ENCODE measurements around the gene PIEZO1. TPM values are rescaled to one million over a fixed set of nuclear protein-coding genes. Genes with fewer than 3 reads are reported as not detected.

The PIEZO1 gene
- total RNA-seq, 1 experiment from 2014 or later: 71.1 TPM

DNA sequence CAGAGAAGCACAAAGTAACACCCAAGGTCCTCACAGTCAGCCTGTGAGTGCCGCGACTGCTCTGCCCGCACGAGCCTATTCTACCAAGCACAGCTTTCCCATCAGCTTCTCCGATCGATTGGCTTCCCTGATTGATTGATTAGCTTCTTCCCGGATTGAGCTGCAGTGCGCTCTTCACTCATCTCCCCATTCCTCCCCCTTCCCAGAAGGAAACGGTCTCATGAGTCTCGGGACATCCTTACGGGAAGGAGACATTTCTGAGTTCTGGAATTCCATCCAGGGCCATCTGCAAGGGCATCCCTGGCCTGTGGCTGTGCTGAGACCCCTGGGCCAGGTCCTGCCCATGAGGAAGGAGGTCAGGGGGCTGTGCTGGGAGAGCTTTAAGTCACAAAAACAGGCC, 18.0 kb downstream of the PIEZO1 start:
- TF ChIP-seq CTCF (conservative IDR thresholded peaks at IDR 0.05): no peak
- DNase-seq: no peak
- H3K27me3 Mint-ChIP-seq (ENCODE audit: low read depth): no peaks in the 10 kb centered on the region
- Histone ChIP-seq H3K27me3 (ENCODE audit: insufficient read depth, low read length) (no peaks in the 10 kb centered on the region), H3K9ac (ENCODE audit: extremely low read depth, insufficient read length, low read length) (no peak overlapping the region), H3K4me2 (ENCODE audit: insufficient read depth, insufficient read length, low read length) (no peak overlapping the region), H3K27ac (ENCODE audit: insufficient read length, low read depth, low read length) (no peak overlapping the region), H3K23ac (ENCODE audit: insufficient read length, low read depth, low read length) (no peak overlapping the region), H3K9me3 (ENCODE audit: control insufficient read depth, low read depth, low read length) (no peaks in the 10 kb centered on the region), H4K8ac (replicated peaks; ENCODE audit: insufficient read length, low read depth, low read length) (no peak overlapping the region), H3T11ph (ENCODE audit: low read length) (no peak overlapping the region), H4K91ac (ENCODE audit: insufficient read length, low read depth, low read length) (no peak overlapping the region), H2AFZ (ENCODE audit: low read length) (no peak overlapping the region), H3K4ac (ENCODE audit: low read depth, low read length) (no peak overlapping the region), H4K5ac (ENCODE audit: insufficient read length, low read depth, low read length) (no peak overlapping the region), H3K56ac (ENCODE audit: insufficient read length, low read depth, low read length) (no peak overlapping the region), H2BK15ac (ENCODE audit: low read depth, low read length) (no peak overlapping the region), H3K23me2 (ENCODE audit: insufficient read length, low read depth, low read length, poor library complexity, severe bottlenecking) (no peaks in the 10 kb centered on the region), H3K18ac (ENCODE audit: insufficient read length, low read depth, low read length) (no peak overlapping the region), H2BK20ac (ENCODE audit: low read depth, low read length, poor library complexity, severe bottlenecking) (no peak overlapping the region), H2BK12ac (ENCODE audit: insufficient read length, low read depth, low read length) (no peak overlapping the region), H4K20me1 (ENCODE audit: control insufficient read depth, insufficient read depth, insufficient read length) (no peaks in the 10 kb centered on the region), H3K14ac (ENCODE audit: insufficient read depth, low read length) (no peak overlapping the region), H3K4me1 (ENCODE audit: insufficient read depth, low read length) (peaks cover 8% of the 10 kb centered on the region; the same call in 1 of the 2 replicates), H2BK120ac (ENCODE audit: low read depth, low read length, poor library complexity, severe bottlenecking) (no peak overlapping the region), H3K79me2 (ENCODE audit: insufficient read depth, low read length) (no peaks in the 10 kb centered on the region; the same call in 1 of the 2 replicates), H2BK5ac (ENCODE audit: insufficient read length, low read length) (no peak overlapping the region), H3K79me1 (ENCODE audit: insufficient read depth, low read depth, low read length, poor library complexity, severe bottlenecking) (peaks cover 3% of the 10 kb centered on the region), H2AK5ac (ENCODE audit: insufficient read length, low read length) (no peak overlapping the region)
- H3K9me3 Mint-ChIP-seq: no peaks in the 10 kb centered on the region
- no peak overlapping the region for H3K4me3 Mint-ChIP-seq
- peak overlapping the region; percentile 12 to 71 (median 14); a peak in 3 of 7 replicates for H3K27ac Mint-ChIP-seq
- no CpG with 5 or more reads among the region's 11 CpGs for WGBS (ENCODE audit: extremely low coverage, insufficient read length, low lambda C conversion rate)
- H3K36me3 Mint-ChIP-seq (ENCODE audit: insufficient read depth in 1 of 3, low read depth in 3 of 3): no peaks in the 10 kb centered on the region
- H3K4me1 Mint-ChIP-seq: peaks cover 33 to 59% of the 10 kb centered on the region in 2 experiments
